PC-9 (cell line): ENCODE results near the gene C20orf204.

ENCODE experiments used
- EZH2 ChIP-seq: fragments of 200-600 bp; sonication (generic); IDR thresholded peaks from 2 replicates; pipeline ENCODE4 v1.8.0; 2017; ENCODE audit warnings: antibody characterized with exemption, low read depth
- TF ChIP-seq, protein P1 (sequence below): fragments of 200-600 bp; sonication (generic); conservative IDR thresholded peaks from 2 replicates; pipeline ENCODE4 v1.6.1; 2017; ENCODE audit warnings: mixed run types, antibody characterized with exemption, mild to moderate bottlenecking, moderate library complexity

DNA sequence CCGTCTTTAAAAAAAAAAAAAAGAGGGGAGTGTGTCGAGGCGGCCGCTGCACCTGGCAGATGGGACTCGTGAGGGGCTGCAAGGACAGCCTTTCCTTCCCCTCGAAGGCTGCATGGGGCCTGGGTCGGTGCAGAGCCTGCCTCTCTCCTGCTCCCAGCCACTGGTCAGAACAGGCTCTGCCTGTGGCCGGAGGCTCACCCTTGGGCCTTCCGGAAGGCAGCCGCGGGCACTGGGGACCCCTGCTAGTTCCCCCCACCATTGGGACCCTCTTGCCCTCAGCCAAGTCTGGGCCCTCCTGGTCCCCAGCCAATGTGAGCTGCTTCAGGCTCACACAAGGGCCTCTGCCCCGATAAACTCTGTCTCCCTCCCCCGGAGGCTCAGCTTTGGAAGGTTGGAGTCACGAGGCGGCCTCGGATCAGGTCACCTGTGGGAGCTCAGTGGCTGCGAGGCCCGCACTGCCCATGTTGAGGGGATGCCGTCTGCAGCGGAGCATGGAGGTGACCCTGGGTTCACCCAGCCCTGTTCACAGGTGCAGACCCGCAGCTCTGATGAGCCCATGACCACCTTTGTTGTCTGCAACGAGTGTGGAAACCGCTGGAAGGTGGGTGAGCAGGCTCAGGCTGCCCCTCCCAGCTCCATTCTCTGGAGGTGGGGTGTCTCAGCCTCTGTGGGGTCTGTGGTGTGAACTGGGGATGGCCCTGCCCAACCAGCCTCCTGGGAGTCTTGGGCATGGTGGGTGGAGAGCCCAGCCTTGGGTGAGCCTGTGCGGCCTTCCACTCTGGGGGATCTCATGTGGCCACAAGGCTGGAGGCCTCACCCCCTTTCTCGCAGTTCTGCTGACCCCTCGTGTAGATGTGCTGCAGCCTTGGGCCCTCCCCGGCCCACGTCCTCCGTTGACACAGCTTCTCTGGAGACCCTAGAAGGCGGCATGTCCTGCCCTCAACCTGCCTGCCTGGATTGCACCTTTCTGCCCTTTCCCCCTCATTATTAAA lies 35.7 kb downstream of the C20orf204 start:
- TF ChIP-seq, protein P1, sequence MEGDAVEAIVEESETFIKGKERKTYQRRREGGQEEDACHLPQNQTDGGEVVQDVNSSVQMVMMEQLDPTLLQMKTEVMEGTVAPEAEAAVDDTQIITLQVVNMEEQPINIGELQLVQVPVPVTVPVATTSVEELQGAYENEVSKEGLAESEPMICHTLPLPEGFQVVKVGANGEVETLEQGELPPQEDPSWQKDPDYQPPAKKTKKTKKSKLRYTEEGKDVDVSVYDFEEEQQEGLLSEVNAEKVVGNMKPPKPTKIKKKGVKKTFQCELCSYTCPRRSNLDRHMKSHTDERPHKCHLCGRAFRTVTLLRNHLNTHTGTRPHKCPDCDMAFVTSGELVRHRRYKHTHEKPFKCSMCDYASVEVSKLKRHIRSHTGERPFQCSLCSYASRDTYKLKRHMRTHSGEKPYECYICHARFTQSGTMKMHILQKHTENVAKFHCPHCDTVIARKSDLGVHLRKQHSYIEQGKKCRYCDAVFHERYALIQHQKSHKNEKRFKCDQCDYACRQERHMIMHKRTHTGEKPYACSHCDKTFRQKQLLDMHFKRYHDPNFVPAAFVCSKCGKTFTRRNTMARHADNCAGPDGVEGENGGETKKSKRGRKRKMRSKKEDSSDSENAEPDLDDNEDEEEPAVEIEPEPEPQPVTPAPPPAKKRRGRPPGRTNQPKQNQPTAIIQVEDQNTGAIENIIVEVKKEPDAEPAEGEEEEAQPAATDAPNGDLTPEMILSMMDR: no peak
- no peak for TF ChIP-seq EZH2
